Upper lobe of left lung (tissue), 6 donors: ENCODE data around the gene FAM107A. TPM values are rescaled to one million over a fixed set of nuclear protein-coding genes. Genes with fewer than 3 reads are reported as not detected.

ENCODE experiments used
- ATAC-seq, 2 donors: fragments of 200-7000 bp; cut with Tn5 transposase; one replicate each; pipeline ENCODE4 v1.9.1; 2022; ENCODE audit warnings: mild to moderate bottlenecking in 2 of 2, moderate library complexity in 2 of 2; ENCODE audit not compliant: low FRiP score in 2 of 2
- DNase-seq, 2 donors: peaks; one replicate each; pipeline ENCODE4 v3.0.0-alpha.2; 2019 to 2020
- H3K27ac ChIP-seq, 4 donors: fragments of 200-600 bp; sonication (generic); one replicate each; pipeline ENCODE4 v1.5.1; 2016 to 2019
- H3K27me3 ChIP-seq, 4 donors: fragments of 200-600 bp; sonication (generic); one replicate each; pipeline ENCODE4 v1.5.1; 2017 to 2019
- H3K36me3 ChIP-seq, 4 donors: fragments of 200-600 bp; sonication (generic); one replicate each; pipeline ENCODE4 v1.5.1; 2016 to 2019
- H3K4me1 ChIP-seq, 4 donors: fragments of 200-600 bp; sonication (generic); one replicate each; pipeline ENCODE4 v1.5.1; 2018 to 2019
- H3K4me3 ChIP-seq, 4 donors: fragments of 200-600 bp; sonication (generic); one replicate each; pipeline ENCODE4 v1.5.1; 2017 to 2019; ENCODE audit warnings: mild to moderate bottlenecking in 2 of 4, moderate library complexity in 1 of 4
- H3K9me3 ChIP-seq, 4 donors: fragments of 200-600 bp; sonication (generic); one replicate each; pipeline ENCODE4 v1.5.1; 2018 to 2019
- CTCF ChIP-seq, 6 experiments: fragments of 450-650 bp in 4 of 6; fragments of 200-600 bp in 2 of 6; sonication (generic) in 2 of 6; IDR thresholded peaks; one replicate each; pipeline ENCODE4 v1.5.1; 2016 to 2019; ENCODE audit warnings: antibody characterized with exemption in 6 of 6
- EP300 ChIP-seq, 4 donors: sonication (generic); formaldehyde crosslinking; IDR thresholded peaks; one replicate each; pipeline ENCODE4 v1.5.1; 2017; ENCODE audit warnings: antibody characterized with exemption in 4 of 4, control low read depth in 2 of 4
- POLR2A ChIP-seq, 4 donors: fragments of 450-650 bp; IDR thresholded peaks; one replicate each; pipeline ENCODE4 v1.5.1; 2016 to 2017; ENCODE audit warnings: antibody characterized with exemption in 4 of 4, mild to moderate bottlenecking in 2 of 4
- POLR2AphosphoS5 ChIP-seq, 2 donors: sonication (generic); formaldehyde crosslinking; IDR thresholded peaks; one replicate each; pipeline ENCODE4 v1.5.1; 2017; ENCODE audit warnings: antibody characterized with exemption in 2 of 2
- WGBS, 2 donors: methylation state at CpG; one replicate each; pipeline ENCODE4 v1.1.5; 2017 to 2018; 5-methylcytosine and 5-hydroxymethylcytosine counted together
- total RNA-seq, 6 donors: library from RNA; depleted of rRNA in 4 of 6; stranded (reverse); fragments of >200 nt in 4 of 6; gene quantifications; one replicate each; pipeline versions ENCODE4 v1.1.0 to v1.2.1, GENCODE V29; 2016 to 2021
- donor health status: DM: no; HTN: no; CAD: no; lungs with moderate emphysema.
- donor health status: DM: no; HTN: yes; CAD: no; lungs with severe emphysema.

FAM107A gene
- total RNA-seq, 6 donors from 2014 or later: 19.9 to 200 (median 81.1) TPM

- ATAC-seq: no peak
- H3K36me3 ChIP-seq: no peaks in the 10 kb centered on the region
- H3K4me3 ChIP-seq: no peak overlapping the region
- WGBS, 2 donors: 89 to 95% methylated on average over 2 of the region's 2 CpGs
- peaks cover 14 to 33% (median 21%) of the 10 kb centered on the region in 4 donors for H3K4me1 ChIP-seq
- H3K27me3 ChIP-seq: no peaks in the 10 kb centered on the region
- no peaks in the 10 kb centered on the region for H3K9me3 ChIP-seq
- TF ChIP-seq POLR2A (IDR thresholded peaks at IDR 0.05): no peak
- TF ChIP-seq POLR2AphosphoS5 (IDR thresholded peaks at IDR 0.05): no peak
- no peak for TF ChIP-seq CTCF (IDR thresholded peaks at IDR 0.05)
- no peak for TF ChIP-seq EP300 (IDR thresholded peaks at IDR 0.05)
- no peak overlapping the region for H3K27ac ChIP-seq
- no peak for DNase-seq
Measured at GRCh38 chr3:58531956-58532355, 45.2 kb downstream of the FAM107A start.

DNA sequence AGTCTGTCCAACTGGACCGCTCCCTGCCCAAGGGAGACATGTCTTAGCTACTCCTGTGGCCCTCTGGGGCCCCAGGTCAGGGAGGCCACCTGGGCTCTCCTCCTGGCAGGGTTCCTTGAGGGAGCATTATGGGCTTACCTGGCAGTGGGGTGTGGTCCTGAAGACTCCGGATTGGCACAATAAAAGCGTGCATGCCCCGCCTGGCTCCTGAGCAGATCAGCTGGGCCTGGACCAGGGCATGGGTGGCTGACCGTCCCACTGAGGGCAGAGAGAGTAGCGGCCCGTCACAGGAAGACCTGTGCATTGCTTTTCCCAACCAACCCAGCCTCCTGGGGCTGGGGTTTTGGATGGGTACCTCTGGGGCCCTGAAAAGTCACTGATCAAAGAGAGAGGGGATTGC lies 45.6 kb downstream of the FAM107A start:
- DNase-seq: no peak
- WGBS, 2 donors: 97 to 98% methylated on average over 7 of the region's 7 CpGs

GRCh38 chr3:58530354-58530865 lies 46.8 kb downstream of the FAM107A start:
- ATAC-seq (no peak), DNase-seq (peak in 1 of 2 donors; percentile 73)
- Histone ChIP-seq H3K27me3 (no peaks in the 10 kb centered on the region), H3K9me3 (no peaks in the 10 kb centered on the region), H3K4me3 (no peak overlapping the region), H3K27ac (no peak overlapping the region), H3K4me1 (peaks cover 8 to 18% (median 9%) of the 10 kb centered on the region in 4 donors), H3K36me3 (no peaks in the 10 kb centered on the region)
- 89 to 93% methylated on average over 16 to 18 of the region's 18 CpGs for WGBS, 2 donors
- TF ChIP-seq EP300 (IDR thresholded peaks at IDR 0.05) (no peak), POLR2AphosphoS5 (IDR thresholded peaks at IDR 0.05) (no peak), POLR2A (IDR thresholded peaks at IDR 0.05) (no peak), CTCF (IDR thresholded peaks at IDR 0.05) (no peak)

More for the DNA sequence above, 45.6 kb downstream of the FAM107A start:
- Histone ChIP-seq H3K36me3 (no peaks in the 10 kb centered on the region), H3K27me3 (no peaks in the 10 kb centered on the region), H3K4me1 (peaks cover 14 to 29% (median 17%) of the 10 kb centered on the region in 4 donors), H3K27ac (no peak overlapping the region), H3K9me3 (no peaks in the 10 kb centered on the region), H3K4me3 (no peak overlapping the region)
- TF ChIP-seq POLR2A (IDR thresholded peaks at IDR 0.05) (no peak), POLR2AphosphoS5 (IDR thresholded peaks at IDR 0.05) (no peak), EP300 (IDR thresholded peaks at IDR 0.05) (no peak), CTCF (IDR thresholded peaks at IDR 0.05) (no peak)
- ATAC-seq: no peak

- ATAC-seq (no peak), DNase-seq (peak in 1 of 2 donors; percentile 52)
- Histone ChIP-seq H3K27ac (no peak overlapping the region), H3K36me3 (no peaks in the 10 kb centered on the region), H3K4me1 (peaks cover 8 to 18% (median 9%) of the 10 kb centered on the region in 4 donors), H3K4me3 (no peak overlapping the region), H3K9me3 (no peaks in the 10 kb centered on the region), H3K27me3 (no peaks in the 10 kb centered on the region)
- TF ChIP-seq CTCF (IDR thresholded peaks at IDR 0.05): no peak
- no peak for TF ChIP-seq POLR2A (IDR thresholded peaks at IDR 0.05)
- TF ChIP-seq EP300 (IDR thresholded peaks at IDR 0.05): no peak
- TF ChIP-seq POLR2AphosphoS5 (IDR thresholded peaks at IDR 0.05): no peak
- WGBS, 2 donors: 85 to 94% methylated on average over 10 to 13 of the region's 15 CpGs
Measured at GRCh38 chr3:58529516-58530353, 47.5 kb downstream of the FAM107A start.
